Measurements from ENCODE around the gene NFKB1.

The NFKB1 gene

GRCh38 chr4:102493794-102494193, 7.4 kb upstream of the NFKB1 start:
- no peak for DNase-seq (ENCODE audit: low read depth in 1 of 2, low spot score in 1 of 2)

DNA sequence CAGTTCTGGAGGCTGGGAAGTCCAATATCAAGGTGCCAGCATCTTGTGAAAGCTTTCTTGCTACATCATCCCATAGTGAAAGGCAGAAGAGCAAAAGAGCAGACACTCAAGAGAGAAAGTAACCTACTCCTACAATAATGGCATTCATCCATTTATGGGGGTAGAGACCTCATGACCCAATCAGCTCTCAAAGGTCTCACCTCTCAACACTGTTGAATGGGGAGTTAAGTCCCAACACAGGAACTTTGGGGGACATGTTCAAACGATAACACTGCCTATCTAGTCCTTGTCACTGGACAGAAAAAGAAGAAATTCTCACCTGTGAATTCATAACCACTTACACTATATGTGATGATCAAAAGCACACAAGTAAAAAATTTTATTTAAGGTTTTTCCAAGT, 6.6 kb upstream of the NFKB1 start:
- DNase-seq (ENCODE audit: low read depth in 1 of 2, low spot score in 1 of 2): no peak

GRCh38 chr4:102497986-102498385, 3.2 kb upstream of the NFKB1 start:
- DNase-seq (ENCODE audit: low read depth in 1 of 2, low spot score in 1 of 2): no peak

GRCh38 chr4:102500352-102500695, 835 bp upstream of the NFKB1 start:
- DNase-seq (ENCODE audit: low read depth in 1 of 2, low spot score in 1 of 2): no peak

DNA sequence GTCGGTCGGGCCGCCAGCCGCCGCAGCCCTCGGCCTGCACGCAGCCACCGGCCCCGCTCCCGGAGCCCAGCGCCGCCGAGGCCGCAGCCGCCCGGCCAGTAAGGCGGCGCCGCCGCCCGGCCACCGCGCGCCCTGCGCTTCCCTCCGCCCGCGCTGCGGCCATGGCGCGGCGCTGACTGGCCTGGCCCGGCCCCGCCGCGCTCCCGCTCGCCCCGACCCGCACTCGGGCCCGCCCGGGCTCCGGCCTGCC, 213 bp downstream of the NFKB1 start:
- DNase-seq (ENCODE audit: low read depth in 1 of 2, low spot score in 1 of 2): no peak

- no peak for DNase-seq (ENCODE audit: low read depth in 1 of 2, low spot score in 1 of 2)
Observed at GRCh38 chr4:102502543-102502818, 1.3 kb downstream of the NFKB1 start.

- DNase-seq (ENCODE audit: low read depth in 1 of 2, low spot score in 1 of 2): no peak
Observed at GRCh38 chr4:102503301-102503746, 2.2 kb downstream of the NFKB1 start.

DNA sequence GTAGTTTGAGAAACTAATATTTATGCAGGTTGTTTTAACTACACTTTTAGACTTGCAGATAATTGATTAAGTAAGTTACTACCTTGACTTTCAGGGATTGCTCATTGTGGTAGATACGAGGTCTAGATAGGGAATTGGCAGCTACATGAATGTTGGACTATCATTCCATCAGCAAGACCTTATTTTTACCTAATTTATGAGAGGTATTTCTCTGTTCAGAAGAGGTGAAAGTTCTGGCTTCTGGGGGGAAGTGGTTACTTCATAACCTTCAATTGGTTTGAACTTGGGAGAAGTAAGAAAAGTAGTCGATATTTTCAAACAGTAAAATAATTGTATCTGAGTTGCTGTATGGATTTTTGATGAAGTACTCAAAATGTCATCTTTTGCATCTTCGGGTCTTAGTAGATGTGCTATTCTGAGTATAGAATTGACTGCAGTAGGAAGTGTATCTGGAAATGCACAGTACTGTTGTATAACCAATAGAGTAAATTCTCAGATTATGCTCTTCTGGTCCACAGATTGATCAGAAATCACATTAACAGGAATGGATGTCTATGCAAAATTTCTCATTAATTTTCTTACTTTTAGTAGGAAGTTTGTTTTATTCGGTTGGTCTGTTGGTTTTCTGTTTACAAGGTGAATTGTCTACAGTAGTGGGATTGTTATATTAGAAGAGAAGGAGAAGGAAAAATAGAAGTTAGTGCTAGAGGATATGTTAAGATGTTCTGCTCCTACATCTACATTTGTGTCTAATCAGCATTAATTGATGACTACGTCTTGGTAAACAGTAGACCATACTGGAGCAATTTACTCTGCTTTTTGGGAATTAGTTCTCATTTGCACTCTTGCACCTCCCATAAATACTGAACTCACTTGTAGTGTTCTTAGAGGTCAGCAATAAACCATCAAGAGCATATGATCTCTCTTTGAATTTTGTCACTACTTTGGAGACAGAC, 3.0 kb downstream of the NFKB1 start:
- DNase-seq (ENCODE audit: low read depth in 1 of 2, low spot score in 1 of 2): no peak

GRCh38 chr4:102504941-102505340, 3.8 kb downstream of the NFKB1 start:
- DNase-seq (ENCODE audit: low read depth in 1 of 2, low spot score in 1 of 2): no peak

DNA sequence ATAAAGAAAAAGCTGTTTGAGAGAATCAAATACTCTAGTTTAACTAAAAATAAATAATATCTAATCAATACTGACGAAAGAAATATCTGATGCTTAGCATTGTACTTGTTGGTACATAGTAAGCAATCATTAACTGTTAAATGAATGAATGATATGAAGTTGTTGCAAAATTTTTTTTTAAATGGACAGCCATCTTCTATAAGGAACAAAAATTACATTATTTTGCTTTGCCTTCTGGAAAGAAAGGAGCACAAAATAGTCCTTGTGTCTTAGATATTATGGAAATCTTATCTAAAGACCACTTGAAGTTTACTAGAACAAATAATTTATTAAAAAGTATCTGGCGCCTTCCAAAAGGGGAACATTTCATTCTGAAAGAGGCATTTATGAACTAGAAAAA, 4.5 kb downstream of the NFKB1 start:
- no peak for DNase-seq (ENCODE audit: low read depth in 1 of 2, low spot score in 1 of 2)

- DNase-seq (ENCODE audit: low read depth in 1 of 2, low spot score in 1 of 2): no peak
Observed at GRCh38 chr4:102506523-102506922, 5.4 kb downstream of the NFKB1 start.

GRCh38 chr4:102511830-102512605, 10.9 kb downstream of the NFKB1 start:
- no peak for DNase-seq (ENCODE audit: low read depth in 1 of 2, low spot score in 1 of 2)

- no peak for DNase-seq (ENCODE audit: low read depth in 1 of 2, low spot score in 1 of 2)
Observed at GRCh38 chr4:102514298-102514964, 13.3 kb downstream of the NFKB1 start.

- no peak for DNase-seq (ENCODE audit: low read depth in 1 of 2, low spot score in 1 of 2)
Observed at GRCh38 chr4:102517753-102518152, 16.6 kb downstream of the NFKB1 start.

GRCh38 chr4:102518703-102519131, 17.6 kb downstream of the NFKB1 start:
- DNase-seq (ENCODE audit: low read depth in 1 of 2, low spot score in 1 of 2): no peak

- no peak for DNase-seq (ENCODE audit: low read depth in 1 of 2, low spot score in 1 of 2)
Observed at GRCh38 chr4:102519925-102520324, 18.8 kb downstream of the NFKB1 start.

GRCh38 chr4:102521570-102521969, 20.4 kb downstream of the NFKB1 start:
- DNase-seq (ENCODE audit: low read depth in 1 of 2, low spot score in 1 of 2): no peak

DNA sequence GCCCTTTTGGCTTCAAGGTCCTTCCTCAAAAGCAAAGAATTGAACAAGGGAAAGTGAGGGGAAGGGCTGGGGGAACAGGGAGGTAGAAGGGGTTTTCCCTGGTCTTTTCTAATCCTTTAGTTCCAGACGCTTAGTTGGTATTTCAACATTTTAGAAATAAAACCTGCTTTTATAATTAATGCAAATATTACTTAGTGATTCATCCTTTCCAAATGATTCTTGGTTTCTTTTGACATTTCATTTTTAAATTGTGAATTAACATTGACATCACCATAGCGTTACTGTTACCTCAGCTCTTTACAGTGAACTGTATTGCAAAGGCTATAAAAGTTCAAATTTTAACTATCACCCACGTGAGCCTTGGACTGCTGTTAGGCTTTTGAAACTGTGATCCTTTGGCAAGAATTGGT, 20.9 kb downstream of the NFKB1 start:
- DNase-seq (ENCODE audit: low read depth in 1 of 2, low spot score in 1 of 2): no peak

DNA sequence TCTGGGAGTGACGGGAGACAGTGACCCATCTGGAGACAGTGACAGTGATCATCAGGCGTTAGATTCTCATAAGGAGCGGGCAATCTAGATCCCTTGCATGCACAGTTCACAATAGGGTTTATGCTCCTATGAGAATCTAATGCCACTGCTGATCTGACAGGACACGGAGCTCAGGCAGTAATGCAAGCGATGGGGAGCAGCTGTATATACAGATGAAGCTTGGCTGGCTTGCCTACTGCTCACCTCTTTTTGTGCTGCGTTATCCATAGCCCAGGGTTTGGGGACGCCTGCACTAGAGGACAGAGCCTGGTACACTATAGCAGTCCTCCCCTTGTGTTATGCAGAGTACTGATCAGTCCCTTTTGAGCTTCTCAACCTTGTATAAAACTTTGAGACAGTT, 23.5 kb downstream of the NFKB1 start:
- no peak for DNase-seq (ENCODE audit: low read depth in 1 of 2, low spot score in 1 of 2)

- DNase-seq (ENCODE audit: low read depth in 1 of 2, low spot score in 1 of 2): no peak
Observed at GRCh38 chr4:102525097-102525496, 23.9 kb downstream of the NFKB1 start.

GRCh38 chr4:102525504-102525903, 24.3 kb downstream of the NFKB1 start:
- DNase-seq (ENCODE audit: low read depth in 1 of 2, low spot score in 1 of 2): no peak

DNA sequence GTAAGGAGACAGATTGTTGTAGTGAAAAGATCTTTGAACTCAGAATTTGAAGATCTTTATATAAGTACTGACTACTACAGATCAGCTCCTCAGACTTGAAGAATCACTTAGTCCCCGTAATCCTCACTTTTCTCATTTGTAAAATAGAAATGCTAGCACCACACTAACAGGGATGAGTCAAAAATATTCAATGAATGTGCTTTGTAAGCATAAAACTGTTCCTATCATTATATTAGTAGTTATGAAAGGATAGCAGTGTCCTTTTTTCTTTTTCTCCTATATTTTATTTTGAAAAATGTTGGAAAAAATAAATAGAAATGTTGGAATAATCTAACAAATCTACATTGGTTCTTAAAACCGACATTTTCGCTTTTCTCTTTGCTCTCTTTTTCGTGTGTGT, 25.4 kb downstream of the NFKB1 start:
- DNase-seq (ENCODE audit: low read depth in 1 of 2, low spot score in 1 of 2): no peak

Data from activated T-helper 1 cell treated with anti-CD3 and anti-CD28 coated beads, Interleukin-2, amount 50 U/mL, for 16 hours (primary cell).